ENCODE data around the gene PPFIBP1.
"Not testable (repeated sequence)": the region's sequence is repeated elsewhere in the genome, so short reads cannot be mapped to it uniquely, and the experiment has no call there.

PPFIBP1 gene

DNA sequence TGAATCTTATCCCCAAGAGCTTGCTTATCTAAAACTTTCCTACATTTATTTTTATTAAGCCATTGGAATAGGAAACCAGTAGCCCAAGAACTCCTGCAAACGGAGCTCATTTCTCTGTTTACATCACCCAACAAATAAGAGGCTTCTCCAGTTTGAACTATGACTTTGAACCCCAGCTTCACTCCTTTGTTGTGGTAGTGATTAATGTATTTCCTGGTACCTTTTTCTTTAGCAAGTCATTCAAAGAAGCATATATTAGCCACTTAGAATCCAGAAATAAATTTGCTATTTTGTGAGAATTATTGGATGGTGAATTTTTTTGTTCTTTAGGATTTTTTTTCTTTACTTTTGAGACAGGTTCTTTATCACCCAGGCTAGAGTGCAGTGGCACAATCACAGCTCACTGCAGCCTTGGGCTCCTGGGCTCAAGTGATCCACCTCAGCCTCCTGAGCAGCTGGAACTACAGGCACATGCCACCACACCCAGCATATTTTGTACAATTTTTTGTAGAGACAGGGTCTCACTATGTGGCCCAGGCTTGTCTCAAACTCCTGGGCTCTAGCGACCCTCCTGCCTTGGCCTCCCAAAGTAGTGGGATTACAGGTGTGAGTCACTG is 104.0 kb downstream of the PPFIBP1 start:
- DNase-seq (ENCODE audit: low read depth): not testable (repeated sequence)

DNA sequence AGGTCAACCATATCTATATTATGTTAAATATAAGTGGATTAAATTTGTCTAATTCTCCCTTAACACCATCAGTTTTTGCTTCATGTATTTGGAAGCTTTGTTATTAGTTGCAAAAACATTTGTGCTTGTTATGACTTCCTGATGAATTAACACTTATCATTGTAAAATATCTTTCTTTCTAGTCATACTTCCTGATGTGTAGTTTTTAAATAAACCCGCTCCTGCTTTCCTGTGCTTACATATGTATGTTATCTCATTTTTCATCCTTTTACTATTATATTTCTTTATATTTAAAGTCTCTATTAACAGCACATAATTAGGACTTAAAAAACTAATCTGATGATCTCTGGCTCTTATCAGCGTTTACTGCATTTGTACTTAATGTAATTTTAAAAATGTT is 106.2 kb downstream of the PPFIBP1 start:
- DNase-seq (ENCODE audit: low read depth): not testable (repeated sequence)

DNA sequence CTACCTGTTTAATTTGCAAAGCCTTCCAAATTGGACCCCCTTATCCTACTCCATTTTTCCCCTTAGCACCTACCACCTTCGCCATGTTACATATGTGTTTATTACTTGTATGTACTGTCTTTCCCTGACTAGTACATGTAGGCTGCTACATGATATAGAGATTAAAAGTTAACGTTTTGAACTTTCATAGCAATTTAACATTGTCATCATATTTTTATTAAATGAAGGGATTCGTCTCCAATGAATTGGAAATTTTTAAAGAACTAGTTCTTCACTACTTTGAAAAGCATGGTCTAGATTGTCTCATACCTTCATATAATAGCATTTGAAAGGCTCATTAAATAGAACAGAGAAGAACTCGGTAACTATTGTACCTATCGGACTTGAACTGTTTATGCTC is 107.4 kb downstream of the PPFIBP1 start:
- DNase-seq (ENCODE audit: low read depth): no peak

DNA sequence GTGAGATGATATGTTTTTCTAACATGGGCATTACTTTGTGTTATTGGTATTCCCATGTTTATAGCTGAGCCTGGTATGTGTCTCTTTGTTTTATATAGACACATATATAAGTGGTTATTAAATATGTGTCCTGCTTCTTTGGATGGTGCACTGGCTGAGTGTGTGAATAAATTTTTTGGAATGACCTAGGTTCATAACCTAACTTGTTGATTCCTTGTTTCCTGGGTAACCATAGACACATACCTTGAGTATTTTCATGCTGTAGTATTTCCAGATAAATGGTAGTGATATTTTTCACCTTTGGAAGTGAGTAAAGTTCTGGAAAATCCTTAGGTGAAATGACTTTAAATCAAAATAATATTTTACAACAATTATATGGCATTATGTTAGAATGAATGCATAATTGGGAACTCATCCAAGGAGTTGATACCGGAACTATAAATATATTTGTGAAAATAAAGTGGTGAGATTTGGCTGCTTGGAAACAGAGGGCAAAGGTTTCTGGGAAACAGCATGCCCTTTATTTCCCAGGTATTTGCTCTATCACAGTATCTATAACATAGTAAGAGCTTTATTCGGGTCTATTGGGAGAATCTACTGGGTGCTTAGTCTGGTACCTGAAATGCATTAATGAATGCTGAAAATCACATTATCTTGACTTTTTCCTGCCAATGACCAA is 107.9 kb downstream of the PPFIBP1 start:
- DNase-seq (ENCODE audit: low read depth): no peak

DNA sequence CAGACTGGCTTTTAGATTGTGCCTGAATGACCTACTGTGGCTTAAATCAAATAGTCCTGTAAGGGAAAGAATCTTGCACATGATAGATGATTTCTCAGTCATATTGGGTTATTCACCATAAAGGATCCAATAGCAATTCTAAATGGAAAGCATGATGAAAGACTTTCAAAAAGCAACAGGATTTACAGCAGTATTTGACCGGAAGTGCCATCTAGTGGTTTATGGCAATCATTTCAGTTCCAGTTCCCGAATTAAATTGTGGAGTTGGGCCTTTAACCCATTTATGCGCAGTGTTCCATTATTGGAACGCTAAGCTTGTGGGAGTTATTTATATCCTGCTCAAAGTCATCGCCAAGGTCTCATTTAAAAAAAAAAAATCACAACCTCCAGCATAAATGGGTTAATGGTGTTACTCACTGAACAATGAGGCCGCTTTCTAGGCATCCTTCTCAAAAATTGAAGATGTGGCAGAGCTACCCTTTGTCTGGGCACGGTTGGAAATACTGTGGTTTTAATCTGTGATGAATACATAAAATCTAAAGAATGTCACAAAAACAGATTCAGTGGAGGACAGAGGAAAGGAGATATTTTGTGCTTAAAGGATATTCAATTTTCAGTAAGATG is 111.5 kb downstream of the PPFIBP1 start:
- DNase-seq (ENCODE audit: low read depth): no peak

DNA sequence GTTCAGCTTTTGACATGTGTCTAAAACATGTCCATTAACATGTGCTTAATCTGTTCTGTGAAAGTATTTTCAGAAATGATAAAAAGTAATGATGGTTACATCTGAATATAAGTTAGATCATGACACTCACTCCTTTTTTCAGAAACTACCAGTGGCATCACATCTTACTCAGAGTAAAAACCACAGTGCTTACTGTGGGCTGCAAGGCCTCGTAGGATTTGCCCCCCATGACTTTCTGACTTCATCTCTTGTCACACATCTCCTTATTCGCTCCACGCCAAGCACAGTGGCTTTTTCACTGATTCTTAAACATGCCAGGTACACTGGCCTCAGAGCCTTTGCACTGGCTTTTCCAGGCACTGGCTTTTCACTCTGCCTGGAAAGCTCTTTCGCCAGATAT is 112.6 kb downstream of the PPFIBP1 start:
- not testable (repeated sequence) for DNase-seq (ENCODE audit: low read depth)

DNA sequence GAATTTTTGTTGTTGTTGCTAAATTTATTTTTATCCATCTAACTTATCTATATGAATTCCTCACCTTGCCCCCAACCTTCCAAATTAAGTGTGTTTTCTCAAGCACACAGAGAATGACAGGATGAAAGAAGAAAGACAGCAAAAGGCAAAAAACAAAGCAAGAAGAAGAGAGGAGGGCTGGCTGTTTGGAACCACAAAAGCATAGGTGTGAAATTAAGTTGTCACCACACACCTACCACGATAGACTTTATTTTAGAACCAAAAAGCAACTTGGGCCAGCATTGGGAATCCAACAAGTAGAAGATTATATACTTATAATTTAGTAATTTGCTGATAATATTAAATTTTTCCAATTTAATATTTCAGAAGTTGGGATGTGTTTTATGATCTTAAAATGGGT is 113.5 kb downstream of the PPFIBP1 start:
- no peak for DNase-seq (ENCODE audit: low read depth)

DNA sequence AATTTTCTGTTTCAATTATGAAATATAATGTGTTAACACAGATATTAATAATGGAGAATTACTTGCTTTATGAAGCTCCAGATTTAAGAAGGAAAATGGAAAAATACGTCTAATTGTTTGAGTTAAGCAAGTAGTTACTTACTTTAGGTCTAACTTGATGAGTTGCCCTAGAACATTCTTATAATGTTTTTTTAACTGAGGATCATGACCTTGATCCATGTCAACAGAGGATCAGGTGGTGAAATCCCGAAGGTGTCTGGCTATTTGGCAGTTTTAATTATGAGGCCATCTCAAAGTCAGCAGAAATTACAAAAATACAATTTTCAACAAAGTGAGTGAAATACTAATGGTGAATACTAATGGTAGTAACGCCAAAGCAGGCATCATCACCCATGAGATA is 115.3 kb downstream of the PPFIBP1 start:
- no peak for DNase-seq (ENCODE audit: low read depth)

DNA sequence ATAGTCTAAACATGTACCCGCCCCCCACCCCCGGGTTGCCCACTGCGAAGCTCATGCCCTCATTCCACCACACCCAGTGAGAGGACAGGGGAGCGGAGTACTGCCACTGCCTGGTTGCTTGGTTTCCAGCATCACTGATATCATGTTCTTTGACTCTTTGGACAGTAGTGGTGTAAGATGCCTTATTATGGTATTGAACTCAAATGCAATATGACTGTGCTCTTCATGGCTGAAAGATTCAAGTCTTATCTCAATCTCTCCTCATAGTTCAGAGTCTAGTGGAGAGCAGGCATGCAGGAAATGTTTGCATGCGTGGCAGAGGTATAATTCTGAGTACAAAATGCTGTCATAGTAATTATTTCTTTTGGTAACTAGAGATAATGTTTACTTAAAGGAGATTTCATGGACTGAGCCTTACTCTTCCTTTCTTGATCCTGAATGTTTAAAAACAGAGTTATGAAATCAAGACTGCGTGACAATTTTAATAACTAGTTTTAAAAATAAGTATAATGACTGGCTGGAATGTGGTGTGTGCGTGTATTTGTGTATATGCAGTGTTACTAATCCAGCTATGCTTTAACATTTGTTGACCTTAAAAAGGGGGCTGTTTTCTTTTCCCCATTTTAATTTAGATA is 116.7 kb downstream of the PPFIBP1 start:
- DNase-seq (ENCODE audit: low read depth): not testable (repeated sequence)

DNA sequence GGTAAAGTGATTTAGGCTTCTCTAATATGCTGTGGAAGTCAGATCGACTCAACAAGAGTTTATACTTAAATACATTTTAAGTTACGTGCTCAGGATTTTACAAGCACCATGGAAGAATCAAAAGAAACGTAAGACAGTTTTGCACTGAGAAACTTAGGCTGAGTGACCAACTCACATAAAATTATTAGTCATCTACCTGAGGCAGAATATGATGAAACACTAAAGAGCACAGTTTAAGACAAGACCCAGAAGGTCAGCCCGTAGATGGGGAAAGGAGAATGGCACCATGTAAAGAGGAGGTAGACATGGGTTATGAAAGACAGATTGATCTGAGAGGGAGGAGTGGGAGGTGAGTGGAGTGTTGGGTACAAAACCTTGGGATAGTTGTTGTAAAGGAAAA is 118.4 kb downstream of the PPFIBP1 start:
- DNase-seq (ENCODE audit: low read depth): not testable (repeated sequence)

DNA sequence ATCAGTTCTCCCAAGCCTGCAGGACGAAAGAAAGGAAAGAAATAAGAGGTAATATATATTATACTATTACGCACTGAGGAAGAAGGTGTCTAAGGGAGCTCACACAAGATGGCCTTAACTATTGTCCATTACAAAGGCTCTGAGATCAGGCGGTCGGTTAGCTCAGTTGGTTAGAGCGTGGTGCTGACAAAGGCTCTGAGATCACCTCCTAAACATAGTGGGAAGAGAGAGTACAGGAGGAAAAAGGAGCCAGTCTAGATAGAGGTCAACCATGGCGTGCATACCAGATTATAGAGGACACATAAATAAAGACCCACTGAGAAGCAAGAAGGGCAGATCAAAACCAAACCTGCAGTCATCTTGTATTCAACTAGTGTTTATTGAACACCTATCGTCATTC is 118.9 kb downstream of the PPFIBP1 start:
- DNase-seq (ENCODE audit: low read depth): not testable (repeated sequence)

DNA sequence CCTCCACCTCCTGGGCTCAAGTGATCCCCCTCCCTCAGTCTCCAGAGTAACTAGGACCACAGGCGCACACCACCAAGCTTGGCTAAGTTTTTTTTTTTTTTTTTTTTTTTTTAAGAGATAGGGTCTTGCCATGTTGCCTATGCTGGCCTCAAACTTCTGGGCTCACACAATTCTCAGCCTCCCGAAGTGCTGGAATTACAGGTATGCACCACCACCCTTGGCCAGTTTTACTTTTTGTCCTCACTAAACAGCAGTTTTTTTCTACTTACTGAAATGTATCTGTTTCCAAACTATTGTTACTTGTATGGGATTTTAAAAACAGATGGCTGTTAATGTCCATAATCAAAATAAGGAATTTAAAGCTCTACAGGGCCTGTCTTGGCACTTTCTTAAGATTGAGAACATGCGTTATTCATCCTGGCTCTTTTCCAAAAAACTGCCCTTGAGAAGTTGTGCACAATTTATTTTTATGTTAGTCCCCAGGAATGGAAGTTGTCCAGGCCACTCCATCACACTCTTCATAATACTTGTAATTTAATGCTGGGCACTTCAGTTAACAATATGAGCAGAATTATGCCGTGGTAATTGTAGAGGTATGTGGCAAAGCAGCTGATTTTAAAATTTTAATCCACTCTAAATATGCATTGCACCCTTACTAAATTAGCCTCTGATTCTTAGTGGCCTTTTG is 120.3 kb downstream of the PPFIBP1 start:
- no peak for DNase-seq (ENCODE audit: low read depth)

DNA sequence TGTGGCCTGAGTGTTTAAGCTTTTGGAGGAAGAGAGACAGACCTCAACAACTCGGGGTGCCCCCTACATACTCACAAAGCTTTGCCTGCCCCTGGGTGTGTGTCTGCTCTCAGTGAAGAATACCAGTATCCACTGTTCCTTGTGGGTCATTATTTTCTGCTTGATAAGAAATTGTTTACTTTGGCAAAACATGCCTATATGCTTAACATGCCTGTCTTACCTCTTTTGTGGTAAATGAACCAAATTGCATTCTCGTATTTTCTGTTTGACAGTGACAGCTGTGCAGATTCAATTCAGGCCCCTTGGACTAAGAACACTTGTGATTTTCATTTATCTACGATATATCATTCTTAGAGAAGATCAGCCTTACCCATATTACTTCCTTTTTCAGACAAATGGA is 121.7 kb downstream of the PPFIBP1 start:
- DNase-seq (ENCODE audit: low read depth): no peak

DNA sequence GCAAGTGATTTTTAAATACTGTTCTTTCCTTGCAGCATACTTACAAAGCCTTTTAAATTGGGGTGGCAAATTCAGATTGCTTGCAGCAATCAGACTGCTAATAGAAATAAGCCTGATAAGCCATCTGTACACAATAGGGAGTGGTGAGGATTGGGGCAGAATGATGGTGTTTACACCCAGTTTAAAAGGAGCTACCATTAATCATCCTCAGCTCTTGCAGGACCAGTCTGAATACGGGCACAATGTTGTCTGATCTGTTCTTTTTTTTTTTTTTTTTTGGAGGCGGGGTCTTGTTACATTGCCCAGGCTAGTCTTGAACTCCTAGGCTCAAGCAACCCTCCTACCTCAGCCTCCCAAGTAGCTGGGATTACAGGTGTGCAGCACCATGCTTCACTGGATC is 122.1 kb downstream of the PPFIBP1 start:
- no peak for DNase-seq (ENCODE audit: low read depth)

DNA sequence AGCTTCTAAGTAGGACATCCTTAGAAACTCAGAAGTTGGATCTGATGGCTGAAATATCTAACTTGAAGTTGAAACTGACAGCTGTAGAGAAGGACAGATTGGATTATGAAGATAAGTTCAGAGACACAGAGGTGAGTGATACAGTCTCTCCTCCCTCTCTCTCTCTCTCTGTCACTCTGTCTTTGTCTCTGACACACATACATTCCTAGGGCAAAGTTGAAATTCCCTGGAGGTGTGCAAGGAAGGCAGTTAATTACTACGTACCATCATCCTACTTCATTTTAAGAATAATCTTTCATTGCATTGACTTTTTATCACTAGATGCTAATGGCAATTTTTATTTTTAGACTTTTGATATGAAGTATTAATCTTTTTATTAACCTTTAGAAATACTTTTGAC is 126.0 kb downstream of the PPFIBP1 start:
- DNase-seq (ENCODE audit: low read depth): no peak

DNA sequence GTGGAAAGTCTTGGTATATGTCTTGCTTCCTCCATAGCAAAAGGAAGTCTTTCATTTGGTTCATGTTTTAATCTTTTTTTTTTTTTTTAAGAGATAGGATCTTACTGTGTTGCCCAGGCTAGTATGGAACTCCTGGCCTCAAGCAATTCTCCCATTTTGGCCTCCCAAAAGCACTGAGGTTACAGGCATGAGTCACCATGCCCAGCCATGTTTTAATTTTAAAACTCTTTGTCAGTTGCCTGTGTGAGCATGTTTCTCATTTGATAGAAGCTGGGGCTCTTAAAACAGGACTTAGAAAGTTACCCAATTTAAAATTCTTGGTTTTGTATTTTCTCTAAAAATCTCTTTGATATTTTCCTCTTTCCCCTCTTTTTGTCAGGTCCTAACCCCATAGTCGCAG is 127.2 kb downstream of the PPFIBP1 start:
- no peak for DNase-seq (ENCODE audit: low read depth)

DNA sequence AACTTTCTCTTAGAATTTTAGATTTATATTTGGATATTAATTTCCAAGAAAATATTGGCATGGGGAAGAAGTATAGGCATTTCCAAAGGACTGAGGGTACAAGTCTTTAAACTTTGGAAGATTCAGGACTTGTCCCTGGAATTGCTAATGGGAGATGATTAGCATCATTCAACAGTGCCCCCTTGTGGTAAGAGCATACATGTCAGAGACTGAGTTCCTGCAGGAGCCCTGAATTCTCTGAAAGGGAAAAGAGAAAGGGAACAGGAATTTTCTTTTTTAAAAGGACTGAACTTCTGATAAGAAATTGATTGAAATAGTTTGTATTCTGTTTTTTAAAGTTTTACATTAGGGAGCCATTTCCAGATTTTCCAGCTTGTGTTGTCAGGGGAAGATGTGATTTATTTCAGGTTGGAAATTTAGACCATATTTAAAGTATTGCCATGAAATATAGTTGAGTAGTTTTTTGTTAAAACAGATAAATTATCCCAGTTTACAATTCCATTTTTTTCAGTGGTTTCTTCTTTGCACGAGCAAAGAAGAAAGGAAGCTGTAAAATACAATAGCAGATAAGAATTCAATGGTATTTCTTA is 128.3 kb downstream of the PPFIBP1 start:
- DNase-seq (ENCODE audit: low read depth): peak; percentile 58

DNA sequence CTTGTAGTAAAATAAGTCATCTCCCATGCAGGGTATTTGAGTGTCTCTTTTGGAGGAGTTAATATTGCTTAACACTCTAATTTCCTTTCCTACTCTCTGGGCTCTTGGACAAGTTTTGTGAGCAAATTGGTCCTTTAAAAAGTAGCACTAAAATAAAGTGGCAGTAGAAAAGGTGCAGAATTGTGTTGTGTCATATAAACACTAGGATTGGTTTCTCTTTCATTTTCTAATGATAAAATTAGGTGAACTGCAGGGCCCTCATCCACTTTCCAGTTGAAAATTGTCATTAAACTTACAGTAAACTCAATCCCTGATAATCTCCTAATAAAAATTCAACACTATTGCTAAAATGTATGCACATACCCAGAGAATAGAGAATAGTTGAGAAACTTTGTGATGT is 129.7 kb downstream of the PPFIBP1 start:
- no peak for DNase-seq (ENCODE audit: low read depth)

DNA sequence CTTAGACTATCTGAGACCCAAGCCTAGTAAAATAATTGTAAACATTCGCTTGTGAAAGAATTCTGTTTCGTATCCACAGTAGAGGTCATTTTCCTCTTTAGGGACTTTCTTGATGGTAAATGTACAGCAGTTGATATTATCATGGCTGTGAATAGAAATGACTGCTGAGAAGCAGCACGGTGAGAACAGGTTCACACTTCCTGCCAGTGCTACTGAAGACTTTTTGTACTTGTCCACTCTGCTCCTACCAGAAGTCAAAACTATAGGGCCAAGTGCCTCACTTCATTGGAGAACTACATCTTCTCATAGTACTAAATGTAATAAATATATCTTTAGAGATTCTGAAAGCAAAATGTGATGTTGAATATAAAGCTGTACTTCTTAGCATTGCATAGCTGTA is 131.5 kb downstream of the PPFIBP1 start:
- not testable (repeated sequence) for DNase-seq (ENCODE audit: low read depth)

DNA sequence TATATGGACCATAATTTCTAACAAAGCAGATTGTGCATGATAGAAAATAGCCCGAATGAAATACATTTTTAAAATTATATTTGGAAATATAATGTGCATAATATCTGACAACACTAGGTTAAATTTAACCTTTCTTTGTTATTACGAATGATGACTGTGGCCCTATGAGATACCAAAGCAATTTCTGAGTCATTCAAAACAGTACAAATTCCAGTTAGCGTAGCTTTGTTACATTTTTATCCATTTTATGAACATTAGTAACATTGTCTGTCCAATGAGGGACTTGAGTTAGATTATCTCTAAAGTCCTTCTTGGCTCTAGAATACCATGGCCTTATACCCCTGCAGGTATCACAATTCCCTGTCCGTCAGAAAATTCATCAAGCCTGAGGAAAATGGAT is 133.3 kb downstream of the PPFIBP1 start:
- no peak for DNase-seq (ENCODE audit: low read depth)

DNA sequence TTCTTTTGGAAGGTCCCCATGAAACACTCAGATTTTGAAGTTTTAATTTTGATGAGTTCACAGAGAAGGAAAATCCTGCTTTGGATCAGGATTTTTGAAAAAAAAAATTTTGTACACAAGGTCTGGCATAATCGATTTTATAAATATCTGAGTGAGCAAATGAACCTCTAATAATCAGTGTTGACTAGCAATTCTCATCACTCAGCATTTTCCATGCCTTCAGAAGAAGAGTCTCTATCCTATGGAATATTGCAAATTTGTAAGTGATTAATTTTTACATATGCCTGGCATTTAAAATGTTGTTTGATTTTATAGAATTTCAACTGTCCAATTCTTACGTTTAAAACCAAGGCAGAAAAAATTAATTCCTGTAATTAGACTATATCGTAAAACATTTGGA is 141.7 kb downstream of the PPFIBP1 start:
- DNase-seq (ENCODE audit: low read depth): no peak

DNA sequence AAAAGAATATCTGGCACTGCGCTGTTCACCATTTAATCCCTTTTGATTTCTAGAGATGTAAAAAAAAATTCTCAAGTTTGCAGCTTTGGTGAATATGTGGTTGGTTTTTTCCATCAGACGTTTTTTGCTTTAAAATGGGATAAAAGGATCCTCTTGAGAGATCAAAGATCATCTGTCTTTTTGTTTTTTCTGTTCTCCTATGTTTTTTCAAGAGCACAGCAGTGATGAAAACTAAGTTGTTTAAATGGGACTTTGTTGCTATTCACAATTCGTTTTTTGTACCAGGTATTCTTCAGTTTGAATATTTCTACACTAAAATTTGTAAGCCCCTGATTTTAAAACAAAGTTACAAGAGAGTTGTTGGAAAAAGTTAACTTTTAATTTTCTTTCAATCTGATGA is 142.5 kb downstream of the PPFIBP1 start:
- DNase-seq (ENCODE audit: low read depth): no peak

Data from HS-5 (cell line).